WI38 (cell line): ENCODE measurements around the gene CBLC.

ENCODE experiments used
- H3K4me3 ChIP-seq: 2 replicates; pipeline ENCODE4 v1.5.1; 2011; ENCODE audit warnings: low read depth, mild to moderate bottlenecking, control low read depth, low read length
- CTCF ChIP-seq: IDR thresholded peaks from 2 replicates; pipeline ENCODE4 v1.5.1; 2012; ENCODE audit warnings: low read depth, mild to moderate bottlenecking, control low read depth, low read length

Gene CBLC

GRCh38 chr19:44803442-44804428, 26.0 kb downstream of the CBLC start:
- no peak overlapping the region for H3K4me3 ChIP-seq
- no peak for TF ChIP-seq CTCF

DNA sequence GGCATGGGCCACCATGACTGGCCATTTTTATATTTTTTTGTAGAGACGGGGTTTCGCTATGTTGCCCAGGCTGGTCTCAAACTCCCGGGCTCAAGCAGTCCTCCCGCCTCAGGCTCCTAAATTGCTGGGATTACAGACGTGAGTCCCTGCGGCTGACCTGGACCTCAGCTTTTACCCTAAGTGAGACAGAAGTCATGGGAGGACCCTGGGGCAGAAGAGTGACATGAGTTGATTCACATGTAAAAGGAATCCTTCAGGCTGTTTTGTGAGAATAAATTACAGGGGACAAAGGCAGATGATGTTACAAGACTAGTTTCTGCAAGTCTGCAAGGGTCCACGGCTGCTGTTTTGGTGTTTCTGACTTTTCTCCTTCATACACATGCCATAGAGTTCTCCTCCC, 28.6 kb downstream of the CBLC start:
- H3K4me3 ChIP-seq, result no peak overlapping the region
- no peak for TF ChIP-seq CTCF

DNA sequence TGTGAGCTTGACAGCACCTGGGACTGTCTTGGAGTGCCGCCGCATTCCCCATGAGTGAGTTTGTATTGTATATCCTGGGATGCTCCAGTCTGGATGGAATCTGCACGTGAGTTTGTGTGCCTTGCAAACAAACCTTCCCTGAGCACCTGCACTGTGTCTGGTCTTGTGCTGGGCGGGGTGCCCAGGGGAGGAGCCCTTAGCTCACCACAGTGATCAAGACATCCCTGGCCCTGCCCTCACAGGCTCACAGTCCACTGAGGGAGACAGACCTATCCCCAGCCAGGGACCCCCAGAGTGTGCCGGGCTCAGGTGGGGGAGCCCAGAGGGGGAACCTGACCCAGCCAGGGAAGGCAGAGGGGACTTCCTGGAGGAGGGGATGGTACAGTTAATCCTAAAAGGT, 29.5 kb downstream of the CBLC start:
- no peak overlapping the region for H3K4me3 ChIP-seq
- TF ChIP-seq CTCF, result no peak

GRCh38 chr19:44807652-44808462, 30.2 kb downstream of the CBLC start:
- no peak overlapping the region for H3K4me3 ChIP-seq
- peak; percentile 62 for TF ChIP-seq CTCF

- TF ChIP-seq CTCF, result no peak
- H3K4me3 ChIP-seq, result peak within 1 kb of the TSS; percentile 63
Observed at GRCh38 chr19:44808463-44809371, 31.0 kb downstream of the CBLC start, which contains the start of gene BCAM. Gene BCAM (plus strand): TSS chr19:44809103. CDS start chr19:44809125, 22 bp downstream.

DNA sequence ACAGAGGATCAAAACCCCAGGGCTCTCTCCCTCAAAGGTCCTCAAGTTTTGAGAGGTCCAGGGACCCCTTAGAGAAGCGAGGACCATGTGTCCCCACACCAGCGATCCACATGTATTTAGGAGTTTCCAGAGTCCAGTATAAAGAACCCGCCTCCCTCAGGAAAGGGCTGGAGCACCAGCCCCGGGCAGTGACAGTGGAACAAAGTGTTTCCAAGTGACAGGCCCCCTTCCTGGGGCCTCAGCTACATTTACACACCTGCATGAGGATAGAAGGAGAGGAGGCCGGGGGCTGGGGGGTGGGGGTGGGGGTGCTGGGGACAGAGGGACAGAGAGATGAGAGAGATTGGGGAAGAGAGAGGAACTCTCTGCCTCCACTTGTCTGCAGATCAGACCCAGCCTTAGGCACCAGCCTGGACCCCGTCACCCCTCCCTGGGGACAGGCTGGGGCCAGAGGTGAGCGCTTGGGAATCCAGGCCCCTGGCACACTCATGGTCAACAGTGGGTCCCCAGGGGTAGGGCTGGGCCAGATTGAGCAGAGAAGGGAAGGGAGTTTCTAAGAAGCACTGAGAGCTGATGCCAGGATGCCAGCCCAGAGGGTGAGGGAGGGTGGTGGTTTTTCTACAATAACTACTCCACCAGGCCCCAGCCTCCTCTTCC, 32.0 kb downstream of the CBLC start:
- TF ChIP-seq CTCF, result no peak
- peak overlapping the region; percentile 63 for H3K4me3 ChIP-seq
